GM19099 (cell line): Measurements from ENCODE around the gene FGD2.

ENCODE experiments used
- POLR2A ChIP-seq: IDR thresholded peaks from 3 replicates; pipeline ENCODE4 v1.6.1; 2011; ENCODE audit warnings: low read depth; ENCODE audit not compliant: insufficient read length; ENCODE audit errors: extremely low read depth

The FGD2 gene

GRCh38 chr6:37018198-37019064 is 13.0 kb downstream of the FGD2 start:
- TF ChIP-seq POLR2A = no peak

GRCh38 chr6:37019065-37019450 is 13.6 kb downstream of the FGD2 start:
- no peak for TF ChIP-seq POLR2A

- TF ChIP-seq POLR2A = no peak
Measured at GRCh38 chr6:37020381-37020780, 14.9 kb downstream of the FGD2 start.

GRCh38 chr6:37020812-37021211 is 15.4 kb downstream of the FGD2 start:
- no peak for TF ChIP-seq POLR2A

GRCh38 chr6:37021356-37022129 is 16.1 kb downstream of the FGD2 start:
- no peak for TF ChIP-seq POLR2A

- no peak for TF ChIP-seq POLR2A
Measured at GRCh38 chr6:37022135-37022863, 16.8 kb downstream of the FGD2 start.

GRCh38 chr6:37024656-37025337 is 19.3 kb downstream of the FGD2 start:
- TF ChIP-seq POLR2A = no peak

GRCh38 chr6:37025621-37026466 is 20.4 kb downstream of the FGD2 start:
- TF ChIP-seq POLR2A = no peak

- no peak for TF ChIP-seq POLR2A
Measured at GRCh38 chr6:37027036-37027720, 21.7 kb downstream of the FGD2 start.

- no peak for TF ChIP-seq POLR2A
Measured at GRCh38 chr6:37027811-37028469, 22.5 kb downstream of the FGD2 start.

- no peak for TF ChIP-seq POLR2A
Measured at GRCh38 chr6:37029249-37029971, 24.0 kb downstream of the FGD2 start.

GRCh38 chr6:37030599-37030998 is 25.1 kb downstream of the FGD2 start:
- no peak for TF ChIP-seq POLR2A
